Tibial nerve (tissue), 4 donors: ENCODE results near the gene PDE4DIP.
"Not testable (repeated sequence)": the region's sequence is repeated elsewhere in the genome, so short reads cannot be mapped to it uniquely, and the experiment has no call there.

Experiments used
- CTCF ChIP-seq, 5 experiments: fragments of 200-600 bp in 3 of 5; fragments of 450-650 bp in 2 of 5; sonication (generic) in 3 of 5; IDR thresholded peaks; one replicate each; pipeline ENCODE4 v1.5.1; 2016 to 2019; ENCODE audit warnings: antibody characterized with exemption in 5 of 5, mild to moderate bottlenecking in 3 of 5, moderate library complexity in 2 of 5
- EP300 ChIP-seq, 2 donors: sonication (generic); formaldehyde crosslinking; IDR thresholded peaks; one replicate each; pipeline ENCODE4 v1.6.1; 2017; ENCODE audit warnings: antibody characterized with exemption in 2 of 2, mild to moderate bottlenecking in 1 of 2
- POLR2A ChIP-seq, 2 donors: fragments of 450-650 bp; IDR thresholded peaks; one replicate each; pipeline ENCODE4 v1.6.1; 2017; ENCODE audit warnings: antibody characterized with exemption in 2 of 2, mild to moderate bottlenecking in 2 of 2, moderate library complexity in 2 of 2

- not testable (repeated sequence) for TF ChIP-seq CTCF, POLR2A, EP300 (IDR thresholded peaks at IDR 0.05)
Observed at GRCh38 chr1:148829365-148829764, 14.9 kb upstream of the PDE4DIP start.
